Measurements from ENCODE around the gene CHCHD6. TPM values are rescaled to one million over a fixed set of nuclear protein-coding genes. Genes with fewer than 3 reads are reported as not detected.

Gene CHCHD6
- total RNA-seq, 1 experiment from 2014 or later: 47.7 TPM

GRCh38 chr3:126912027-126912422 lies 208.0 kb downstream of the CHCHD6 start:
- peak overlapping the region; percentile 96 for H3K27ac ChIP-seq
- H3K4me1 ChIP-seq (replicated peaks; ENCODE audit: insufficient read depth): peaks cover 80% of the 10 kb centered on the region
- peaks cover 53% of the 10 kb centered on the region for H3F3A ChIP-seq (ENCODE audit: insufficient read depth, low read depth)
- no peaks in the 10 kb centered on the region for H3K9me3 ChIP-seq (ENCODE audit: insufficient read depth, low read depth)
- TSS peak; percentile 58 for BruUV-seq (replicated peaks)
- H3K36me3 ChIP-seq (ENCODE audit: low read depth): 0 out of 2 replicates have a peak, but pooled peaks cover 5% of the 10 kb centered on the region
- no peak for DNase-seq
- H3K27me3 ChIP-seq (ENCODE audit: insufficient read depth, low read depth): no peaks in the 10 kb centered on the region
- intact Hi-C loops (cut with micrococcal nuclease; ENCODE audit: unreplicated experiment): no loop called here
- H3K9me2 ChIP-seq (ENCODE audit: insufficient read depth): no peaks in the 10 kb centered on the region
- ChIA-PET POLR2A (ENCODE audit: unreplicated experiment) (interaction anchor here (0.5 to 0.8 kb wide), 7 partner anchors 64 to 574 kb away, joined by 3 to 13 read pairs (median 3); no protein-coding TSS in a partner anchor), CTCF (interaction anchor here (0.7 to 1.1 kb wide), 4 partner anchors 49 to 160 kb away, joined by 3 to 13 read pairs (median 3); no protein-coding TSS in a partner anchor)
- H3K4me3 ChIP-seq: no peak overlapping the region
- H2AFZ ChIP-seq: no peak overlapping the region
- TF ChIP-seq CTCF (conservative IDR thresholded peaks at IDR 0.05) (no peak), EZH2 (IDR thresholded peaks at IDR 0.05; ENCODE audit: low read depth) (no peak)
- peak overlapping the region; percentile 57 for H3K4me2 ChIP-seq
- no peaks in the 10 kb centered on the region for H4K20me1 ChIP-seq (ENCODE audit: insufficient read depth)
- no peaks in the 10 kb centered on the region for H3K79me2 ChIP-seq (ENCODE audit: low read depth)

- CTCF ChIA-PET: interaction anchor here (1.1 kb wide), 1 partner anchor 161 kb away, joined by 11 read pairs; no protein-coding TSS in a partner anchor
- no TSS peak for BruUV-seq (replicated peaks)
- peak overlapping the region; percentile 96 for H3K27ac ChIP-seq
Observed at GRCh38 chr3:126912491-126913195, 208.6 kb downstream of the CHCHD6 start.

GRCh38 chr3:126913524-126913923 lies 209.5 kb downstream of the CHCHD6 start:
- Histone ChIP-seq H3K79me2 (ENCODE audit: low read depth) (no peaks in the 10 kb centered on the region), H3K4me3 (no peak overlapping the region), H3K4me2 (peak overlapping the region; percentile 29), H3K4me1 (replicated peaks; ENCODE audit: insufficient read depth) (peaks cover 65% of the 10 kb centered on the region), H3F3A (ENCODE audit: insufficient read depth, low read depth) (peaks cover 39% of the 10 kb centered on the region), H4K20me1 (ENCODE audit: insufficient read depth) (no peaks in the 10 kb centered on the region), H3K27ac (peak overlapping the region; percentile 96), H3K27me3 (ENCODE audit: insufficient read depth, low read depth) (no peaks in the 10 kb centered on the region), H3K9me2 (ENCODE audit: insufficient read depth) (no peaks in the 10 kb centered on the region), H3K36me3 (ENCODE audit: low read depth) (0 out of 2 replicates have a peak, but pooled peaks cover 5% of the 10 kb centered on the region), H3K9me3 (ENCODE audit: insufficient read depth, low read depth) (no peaks in the 10 kb centered on the region), H2AFZ (no peak overlapping the region)
- POLR2A ChIA-PET (ENCODE audit: unreplicated experiment): interaction anchor here (0.6 kb wide), 1 partner anchor 131 kb away, joined by 3 read pairs; no protein-coding TSS in a partner anchor
- TF ChIP-seq EZH2 (IDR thresholded peaks at IDR 0.05; ENCODE audit: low read depth) (no peak), CTCF (conservative IDR thresholded peaks at IDR 0.05) (no peak)
- peak; percentile 85 to 88 for DNase-seq
- CTCF ChIA-PET: interaction anchor here (1.1 kb wide), 1 partner anchor 161 kb away, joined by 11 read pairs; no protein-coding TSS in a partner anchor
- intact Hi-C loops (cut with micrococcal nuclease; ENCODE audit: unreplicated experiment): loop anchor here (1.0 kb wide), 1 partner anchor 78 kb away; no protein-coding TSS in a partner anchor
- no TSS peak for BruUV-seq (replicated peaks)

More at GRCh38 chr3:126912491-126913195, 208.6 kb downstream of the CHCHD6 start:
- Histone ChIP-seq H3K36me3 (ENCODE audit: low read depth) (0 out of 2 replicates have a peak, but pooled peaks cover 5% of the 10 kb centered on the region), H3K4me1 (replicated peaks; ENCODE audit: insufficient read depth) (peaks cover 74% of the 10 kb centered on the region), H3K79me2 (ENCODE audit: low read depth) (no peaks in the 10 kb centered on the region), H3K4me2 (peak overlapping the region; percentile 57), H3K4me3 (no peak overlapping the region), H3F3A (ENCODE audit: insufficient read depth, low read depth) (peaks cover 48% of the 10 kb centered on the region), H3K9me2 (ENCODE audit: insufficient read depth) (no peaks in the 10 kb centered on the region), H3K27me3 (ENCODE audit: insufficient read depth, low read depth) (no peaks in the 10 kb centered on the region), H4K20me1 (ENCODE audit: insufficient read depth) (no peaks in the 10 kb centered on the region), H3K9me3 (ENCODE audit: insufficient read depth, low read depth) (no peaks in the 10 kb centered on the region), H2AFZ (no peak overlapping the region)
- intact Hi-C loops (cut with micrococcal nuclease; ENCODE audit: unreplicated experiment): loop anchor here (1.0 kb wide), 1 partner anchor 77 kb away; no protein-coding TSS in a partner anchor
- POLR2A ChIA-PET (ENCODE audit: unreplicated experiment): no interaction called here
- TF ChIP-seq CTCF (conservative IDR thresholded peaks at IDR 0.05): no peak
- TF ChIP-seq EZH2 (IDR thresholded peaks at IDR 0.05; ENCODE audit: low read depth): no peak
- no peak for DNase-seq

Data from PC-9 (cell line).